Activated CD8-positive, alpha-beta memory T cell treated with anti-CD3 and anti-CD28 coated beads for 4 hours (primary cell): Measurements from ENCODE around the gene NXPE3.

Source experiments
- DNase-seq, 2 donors: peaks; one replicate each; pipeline ENCODE4 v3.0.0-alpha.2; 2020; ENCODE audit warnings: low read depth in 2 of 2

Gene NXPE3

DNA sequence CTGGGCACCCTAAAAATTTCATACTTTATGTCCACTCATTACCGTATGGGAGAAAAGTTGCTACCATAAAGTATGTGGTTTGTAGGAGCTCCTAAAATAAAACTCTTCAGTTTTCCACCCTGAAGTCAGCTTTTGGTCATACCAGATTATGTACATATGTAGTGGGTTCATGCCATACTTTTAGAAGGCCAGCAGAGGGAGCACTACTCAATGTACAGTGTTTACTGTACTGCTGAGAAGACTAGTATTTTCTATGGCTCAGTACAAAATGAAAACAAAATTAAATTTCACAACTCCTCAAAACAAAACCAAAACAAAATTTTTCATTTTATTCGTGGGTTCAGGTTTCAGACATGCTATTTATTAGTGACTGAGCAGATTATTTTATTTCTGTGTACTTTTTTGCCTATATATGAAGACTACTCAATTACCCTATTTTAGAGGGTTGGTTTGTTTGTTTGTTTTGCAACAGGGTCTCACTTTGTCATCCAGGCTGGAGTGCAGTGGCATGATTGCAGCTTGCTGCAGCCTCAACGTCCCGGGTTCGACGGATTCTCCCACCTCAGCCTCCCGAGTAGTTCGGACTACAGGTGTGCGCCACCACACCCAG is 24.3 kb downstream of the NXPE3 start:
- DNase-seq = peak in 1 of 2 donors; percentile 45

DNA sequence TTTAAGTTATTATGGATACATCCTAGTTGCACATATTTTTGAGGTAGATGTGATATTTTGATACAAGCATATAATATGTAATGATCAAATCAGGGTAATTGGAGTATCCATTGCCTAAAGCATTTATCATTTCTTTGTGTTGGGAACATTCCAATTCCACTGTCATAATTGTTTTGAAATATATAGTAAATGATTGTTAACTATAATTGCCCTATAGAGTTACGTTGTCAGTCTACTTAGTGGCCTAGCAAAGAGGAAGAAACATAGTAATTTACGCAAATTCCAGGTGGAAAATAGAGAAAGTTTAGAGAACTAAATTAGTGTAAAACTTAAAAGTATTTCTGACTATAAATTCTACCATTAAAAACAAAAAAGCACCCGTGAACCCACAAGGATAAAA is 24.9 kb downstream of the NXPE3 start:
- no peak for DNase-seq

DNA sequence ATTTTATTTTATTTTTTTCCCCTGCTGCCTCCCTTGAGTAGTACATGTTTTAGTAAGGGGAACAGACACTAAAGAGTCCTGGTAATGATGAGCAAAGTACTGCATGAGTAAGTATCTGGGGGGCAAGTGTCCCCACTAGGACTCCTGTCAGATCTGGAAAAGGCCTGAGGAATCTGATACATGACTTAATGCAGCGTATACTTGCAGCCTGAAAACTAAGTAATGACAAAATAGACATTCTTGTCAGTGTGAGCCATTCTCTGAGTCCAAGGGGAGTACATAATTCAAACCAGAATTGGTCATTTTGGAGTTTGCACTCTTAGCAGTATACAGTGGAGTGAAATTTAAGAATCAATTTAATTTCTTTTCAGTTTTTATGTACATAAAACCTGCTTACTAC is 27.5 kb downstream of the NXPE3 start:
- no peak for DNase-seq

DNA sequence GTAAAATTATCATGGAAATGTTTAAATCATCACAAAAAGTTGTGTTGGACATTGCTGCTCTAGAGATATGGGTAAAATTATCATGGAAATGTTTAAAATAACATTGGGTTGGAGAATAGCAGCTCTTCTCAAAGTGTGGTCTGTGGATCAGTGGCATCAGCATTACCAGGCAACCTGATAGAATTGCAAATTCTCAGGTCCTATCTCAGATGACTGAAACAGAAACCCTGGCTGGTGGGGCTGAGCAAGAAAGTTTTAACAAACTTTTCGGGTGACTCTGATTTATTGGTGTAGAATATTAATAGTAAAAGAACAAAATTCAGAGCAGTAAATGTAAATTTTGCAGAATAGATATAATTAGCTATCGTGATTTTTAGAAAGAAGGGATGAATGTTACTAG is 28.9 kb downstream of the NXPE3 start:
- DNase-seq = no peak

DNA sequence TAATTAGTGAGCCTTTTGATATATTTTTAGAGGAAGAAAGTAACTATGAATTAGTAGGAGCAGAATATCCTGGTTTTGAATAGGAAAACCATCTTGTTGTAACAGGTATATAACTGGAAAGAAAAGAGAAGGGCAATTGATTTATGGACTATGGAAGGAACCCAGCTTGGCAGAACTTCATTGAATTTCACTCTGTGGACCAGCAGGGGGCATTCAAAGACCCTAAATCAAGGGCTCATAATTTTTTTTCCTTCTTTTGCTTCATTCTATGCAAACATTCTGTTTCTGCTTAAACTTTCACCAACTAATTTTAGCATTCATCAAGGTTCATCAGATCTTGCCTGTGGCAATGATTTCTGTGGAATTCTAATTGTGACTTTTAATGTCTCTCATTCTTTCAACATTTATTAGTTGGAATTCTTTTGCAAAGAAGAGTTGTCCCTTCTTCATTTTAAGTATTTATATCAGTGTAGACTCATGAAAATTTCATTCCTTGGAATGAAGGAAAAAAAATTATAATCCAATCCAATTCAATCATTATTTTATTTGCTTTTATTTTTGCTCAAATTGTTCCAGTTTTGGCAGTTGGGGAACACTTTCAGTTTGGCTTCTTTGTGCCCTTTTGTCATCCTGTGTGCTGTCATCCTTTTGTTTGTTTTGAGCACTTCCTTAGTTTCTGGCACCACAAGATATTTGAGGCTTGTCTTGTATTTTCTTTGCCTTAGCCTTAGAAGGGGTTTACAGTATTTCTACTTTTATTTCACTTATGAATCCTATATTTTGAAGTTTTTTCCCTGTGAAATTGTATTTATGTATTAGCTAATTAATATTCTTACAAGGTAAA is 30.4 kb downstream of the NXPE3 start:
- DNase-seq = no peak

DNA sequence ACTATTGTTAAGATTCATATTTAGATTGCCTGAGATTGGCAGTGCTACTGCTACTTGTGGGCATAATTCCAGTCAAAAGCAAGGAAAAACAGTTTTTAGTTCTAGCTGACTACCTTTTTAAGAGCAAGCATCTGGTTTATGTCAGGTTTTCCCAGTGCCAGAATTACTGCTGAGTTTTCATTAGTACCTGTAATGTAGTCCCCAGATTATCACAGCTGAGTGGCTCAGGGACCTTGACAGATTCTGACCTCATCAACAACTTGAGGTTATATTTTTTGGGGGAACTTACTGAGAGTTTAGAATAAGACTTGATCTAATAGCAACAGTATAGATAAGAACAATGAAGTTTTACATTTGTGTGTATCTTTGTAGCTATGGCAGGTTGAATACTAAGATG is 31.0 kb downstream of the NXPE3 start:
- DNase-seq = no peak

DNA sequence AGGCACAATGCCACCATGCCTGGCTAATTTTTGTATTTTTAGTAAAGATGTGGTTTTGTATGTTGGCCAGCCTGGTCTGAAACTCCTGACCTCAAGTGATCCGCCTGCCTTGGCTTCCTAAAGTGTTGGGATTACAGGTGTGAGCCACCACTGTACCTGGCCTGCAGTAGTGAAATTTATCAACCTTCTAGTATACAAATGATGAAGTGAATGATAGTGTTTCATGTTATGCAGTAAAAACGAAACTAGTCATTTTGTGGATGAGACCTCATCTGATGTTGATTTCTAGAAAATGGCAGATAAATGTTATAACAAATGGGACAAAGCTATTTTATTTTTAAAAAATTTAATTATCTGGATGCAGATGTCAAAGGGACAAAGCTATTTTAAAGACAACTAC is 32.9 kb downstream of the NXPE3 start:
- no peak for DNase-seq

DNA sequence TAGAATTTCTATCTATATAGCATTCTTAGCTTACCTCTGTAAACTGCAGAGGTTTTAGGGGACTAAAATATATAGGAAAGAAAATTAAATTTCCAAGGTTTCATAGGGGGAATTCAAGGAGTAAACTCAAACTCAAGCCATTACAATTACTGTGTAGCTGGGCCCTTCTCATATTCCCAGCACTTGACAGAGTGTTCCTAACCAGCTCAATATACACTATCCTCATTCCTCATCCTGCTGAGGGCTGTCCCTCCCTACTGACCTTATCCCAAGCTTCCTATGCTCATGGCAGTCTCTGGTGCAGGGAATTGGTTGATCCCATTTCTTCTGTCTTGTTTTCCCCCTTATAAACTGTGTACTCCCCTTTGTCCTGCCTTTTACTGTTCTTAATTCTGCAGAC is 33.9 kb downstream of the NXPE3 start:
- no peak for DNase-seq

DNA sequence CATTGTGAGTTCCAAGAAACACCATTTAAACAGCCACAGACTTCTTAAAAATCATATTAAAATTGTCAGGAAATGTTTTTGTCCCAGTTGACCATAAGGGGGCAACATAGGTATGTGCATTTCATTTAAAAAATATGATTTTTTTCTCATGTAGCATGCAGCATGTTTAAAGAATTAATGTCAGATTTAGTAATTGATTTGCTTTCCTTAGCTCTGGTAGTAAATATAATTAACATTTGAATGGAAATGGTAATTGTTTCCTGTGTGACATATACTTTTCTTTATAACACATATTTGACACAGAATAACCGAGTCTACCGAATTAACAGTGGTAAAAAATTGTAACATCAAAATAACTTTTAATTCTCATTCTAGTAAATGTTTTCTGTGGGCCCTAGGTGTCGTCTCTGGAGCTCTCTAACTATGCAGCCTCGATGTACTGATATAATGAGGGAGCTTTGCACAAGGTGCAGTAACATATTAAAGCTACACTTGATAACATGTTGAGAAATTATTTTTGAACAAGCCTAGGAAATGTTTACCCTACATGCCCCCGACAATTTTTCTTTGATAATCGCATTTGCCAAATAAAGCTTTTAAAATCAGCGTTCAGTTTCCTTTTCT is 34.9 kb downstream of the NXPE3 start:
- no peak for DNase-seq

DNA sequence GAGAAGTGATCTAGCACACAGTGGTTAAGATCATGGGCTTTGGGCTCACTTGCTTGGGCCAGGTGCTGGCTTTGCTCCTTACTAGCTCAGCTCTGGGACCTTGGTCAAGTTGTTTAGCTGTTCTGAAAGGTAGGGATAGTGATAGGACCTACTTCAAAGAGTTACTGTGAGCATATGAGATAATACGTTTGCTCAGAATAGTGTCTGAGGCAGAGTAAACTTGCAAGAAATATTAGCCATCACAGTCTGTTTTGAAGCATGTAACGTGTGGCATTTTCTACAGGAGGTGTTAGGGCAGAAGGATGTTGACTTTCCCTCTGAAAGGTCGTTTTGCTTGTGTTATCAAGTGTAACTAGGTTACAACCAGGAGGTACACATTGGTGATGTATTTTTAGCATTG is 35.8 kb downstream of the NXPE3 start:
- no peak for DNase-seq

DNA sequence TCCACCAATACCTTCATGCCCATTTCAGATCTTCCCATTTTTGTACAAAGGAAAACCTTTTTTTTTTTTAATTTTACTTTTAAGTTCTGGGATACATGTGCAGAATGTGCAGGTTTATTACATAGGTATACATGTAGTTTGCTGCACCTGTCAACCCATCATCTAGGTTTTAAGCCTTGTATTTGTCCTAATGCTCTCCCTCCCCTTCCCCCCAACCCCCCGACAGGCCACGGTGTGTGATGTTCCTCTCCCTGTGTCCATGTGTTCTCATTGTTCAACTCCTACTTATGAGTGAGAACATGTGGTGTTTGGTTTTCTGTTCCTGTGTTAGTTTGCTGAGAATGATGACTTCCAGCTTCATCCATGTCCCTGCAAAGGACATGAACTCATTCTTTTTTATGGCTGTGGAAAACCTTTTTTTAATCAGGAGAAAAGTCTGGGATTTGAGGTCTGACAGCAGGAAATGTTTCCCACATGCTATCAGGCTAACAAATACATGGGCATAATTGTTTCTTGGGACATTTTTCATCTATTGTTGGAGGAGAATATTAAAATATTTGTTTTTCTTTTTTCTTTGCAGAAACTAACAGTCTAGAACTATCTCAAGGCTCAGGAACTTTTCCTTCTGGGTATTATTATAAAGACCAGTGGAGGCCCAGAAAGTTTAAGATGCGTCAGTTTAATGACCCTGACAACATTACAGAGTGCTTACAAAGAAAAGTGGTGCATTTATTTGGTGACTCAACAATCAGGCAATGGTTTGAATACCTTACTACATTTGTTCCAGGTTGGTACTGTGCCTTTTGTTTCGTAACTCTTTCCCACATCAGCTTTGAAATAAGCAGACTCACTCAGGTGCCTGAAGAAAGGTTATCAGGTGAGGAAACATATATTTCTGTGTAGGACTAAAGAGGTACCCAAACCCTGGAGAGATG is 37.5 kb downstream of the NXPE3 start:
- DNase-seq = no peak

DNA sequence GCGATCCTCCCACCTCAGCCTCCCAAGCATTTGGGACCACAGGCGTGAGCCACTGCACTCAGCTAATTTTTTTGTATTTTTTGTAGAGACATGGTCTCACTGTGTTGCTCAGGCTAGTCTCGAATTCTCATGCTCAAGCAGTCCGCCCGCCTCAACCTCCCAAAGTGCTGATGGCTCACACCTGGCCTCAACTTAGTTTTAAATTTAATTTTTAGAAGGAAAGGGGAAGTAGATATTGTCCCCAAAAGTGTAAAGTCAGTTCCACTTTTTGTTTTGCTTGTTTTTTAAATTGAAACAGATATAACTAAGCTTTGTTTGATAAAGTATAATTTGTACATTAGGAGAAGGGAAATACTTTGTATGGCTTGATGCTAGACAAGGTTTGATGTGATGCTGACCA is 39.0 kb downstream of the NXPE3 start:
- no peak for DNase-seq

DNA sequence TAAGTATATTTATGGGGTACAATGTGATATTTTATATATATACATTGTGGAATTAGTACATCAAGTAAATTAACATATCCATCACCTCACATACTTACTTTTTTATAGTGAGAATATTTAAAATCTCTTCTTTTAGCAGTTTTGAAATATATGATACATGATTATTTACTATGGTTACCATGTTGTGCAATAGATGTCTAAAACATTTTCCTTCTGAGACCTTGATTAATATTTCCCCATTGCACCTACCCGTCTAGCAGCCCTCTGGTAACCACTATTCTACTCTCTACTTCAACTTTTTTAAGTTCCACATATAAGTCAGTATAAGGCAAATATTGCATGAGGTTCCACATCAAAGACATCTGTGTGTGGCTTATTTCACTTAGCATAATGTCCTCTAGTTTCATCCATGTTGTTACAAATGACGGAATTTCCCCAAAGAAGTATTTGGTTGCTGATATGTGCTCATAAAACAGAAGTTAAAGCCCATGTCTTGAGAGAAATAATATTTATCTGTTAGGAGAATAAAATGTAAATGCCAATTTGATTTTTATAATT is 40.7 kb downstream of the NXPE3 start:
- no peak for DNase-seq

DNA sequence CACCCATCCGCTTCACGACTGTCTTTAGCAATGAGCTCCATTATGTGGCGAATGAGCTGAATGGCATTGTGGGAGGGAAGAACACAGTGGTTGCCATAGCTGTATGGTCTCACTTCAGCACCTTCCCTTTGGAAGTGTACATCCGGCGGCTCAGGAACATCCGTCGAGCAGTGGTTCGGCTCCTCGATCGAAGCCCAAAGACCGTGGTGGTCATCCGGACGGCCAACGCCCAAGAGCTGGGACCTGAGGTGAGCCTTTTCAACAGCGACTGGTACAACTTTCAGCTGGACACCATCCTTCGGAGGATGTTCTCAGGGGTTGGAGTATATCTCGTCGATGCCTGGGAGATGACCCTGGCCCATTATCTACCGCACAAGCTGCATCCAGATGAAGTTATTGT is 42.5 kb downstream of the NXPE3 start:
- no peak for DNase-seq

DNA sequence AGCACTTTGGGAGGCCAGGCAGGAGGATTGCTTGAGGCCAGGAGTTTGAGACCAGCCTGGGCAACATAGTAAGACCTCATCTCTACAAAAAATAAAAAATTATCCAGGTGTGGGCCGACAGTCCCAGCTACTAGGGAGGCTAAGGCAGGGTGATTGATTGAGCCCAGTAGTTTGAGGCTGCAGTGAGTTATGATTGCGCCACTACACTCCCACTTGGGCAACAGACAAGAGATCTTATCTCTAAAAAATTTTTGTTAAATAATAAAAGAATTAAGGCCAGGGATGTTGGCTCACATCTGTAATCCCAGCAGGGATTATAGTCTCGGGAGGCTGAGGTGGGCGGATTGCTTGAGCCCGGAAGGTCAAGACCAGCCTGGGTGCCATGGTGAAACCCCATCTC is 44.5 kb downstream of the NXPE3 start:
- no peak for DNase-seq

DNA sequence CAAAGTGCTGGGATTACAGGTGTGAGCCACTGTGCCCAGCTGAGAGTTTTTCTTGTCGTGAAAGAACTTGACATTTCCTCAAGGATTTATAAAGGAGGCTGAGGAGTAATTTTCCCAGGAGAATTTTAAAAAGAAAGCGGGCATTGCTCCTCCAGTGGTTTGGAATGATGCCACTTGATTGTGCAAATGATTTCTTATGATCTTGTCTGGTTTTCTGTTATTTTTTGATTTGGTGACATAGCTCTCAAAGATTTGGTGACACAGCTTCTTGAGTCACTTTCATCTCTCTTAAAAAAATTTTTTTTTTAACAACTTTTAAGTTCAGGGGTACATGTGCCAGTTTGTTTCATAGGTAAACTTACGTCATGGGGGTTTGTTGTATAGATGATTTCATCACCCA is 45.7 kb downstream of the NXPE3 start:
- DNase-seq = no peak

DNA sequence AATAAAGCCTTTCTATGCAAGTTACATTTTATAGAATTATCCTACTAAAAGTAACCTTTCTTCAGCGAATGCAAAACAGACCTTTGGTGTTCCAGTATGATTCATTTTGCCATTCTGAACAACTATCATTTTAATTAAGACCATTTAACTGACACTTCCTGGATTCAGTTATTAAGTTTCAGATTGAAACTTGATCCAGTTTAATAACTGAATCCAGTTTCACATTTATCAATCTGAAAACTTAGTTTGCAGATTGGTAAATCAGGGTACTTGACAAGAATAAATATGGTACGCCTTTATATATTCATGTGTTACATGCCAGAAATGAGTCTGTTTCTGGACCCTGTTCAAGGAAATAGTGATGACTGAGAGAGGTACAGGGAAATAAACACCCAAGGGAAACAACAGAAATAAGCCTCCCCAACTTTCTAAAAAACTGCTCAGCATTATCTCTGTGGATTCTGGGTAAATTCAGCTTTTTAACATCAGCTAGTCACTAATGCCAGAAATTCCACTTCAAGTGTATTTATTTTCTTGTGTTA is 47.0 kb downstream of the NXPE3 start:
- DNase-seq = no peak

DNA sequence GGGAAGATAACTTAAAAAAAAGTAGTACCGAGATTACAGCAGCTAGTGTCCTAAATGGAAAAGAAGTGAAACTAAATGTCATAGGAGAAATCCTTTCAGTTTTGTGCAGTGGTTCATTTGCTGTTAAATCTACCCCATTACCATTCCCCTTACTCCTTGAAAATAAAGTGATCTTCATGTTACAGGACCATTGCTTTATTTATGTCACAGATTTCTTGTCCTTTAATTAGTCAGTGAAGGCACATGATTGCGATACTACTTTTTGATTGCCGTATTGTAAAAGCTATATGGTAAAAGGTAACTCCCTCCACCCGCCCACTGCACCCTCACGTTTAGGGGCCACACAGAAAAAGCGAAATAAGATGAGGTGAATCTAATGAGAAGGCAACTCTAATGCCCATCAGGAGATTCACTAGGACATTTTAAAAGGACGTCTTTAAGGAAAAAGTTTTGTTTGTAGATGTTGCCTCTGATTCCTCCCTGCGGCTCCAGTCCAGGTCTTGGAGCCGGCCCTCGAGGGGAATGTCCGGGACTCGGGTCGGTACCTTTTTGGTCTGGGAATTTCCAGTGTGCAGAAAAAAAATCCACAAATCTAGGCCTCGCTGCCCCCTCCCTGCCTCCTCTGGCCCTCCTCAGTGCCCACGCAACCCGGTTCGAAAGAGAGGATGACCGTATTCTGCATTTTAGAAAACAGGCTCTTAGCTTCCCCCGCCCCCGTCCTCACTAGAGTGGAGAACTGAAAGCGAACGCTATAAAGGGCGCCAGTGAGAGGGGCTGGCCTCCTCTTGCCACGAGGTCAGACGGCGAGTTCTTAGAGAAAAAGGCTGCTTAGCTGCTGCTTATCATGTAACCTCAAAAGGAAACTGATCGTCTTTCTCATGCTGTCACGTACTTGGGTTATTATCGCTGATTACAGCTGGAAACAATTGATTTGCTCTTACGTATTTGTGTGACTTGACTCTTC is 48.5 kb downstream of the NXPE3 start:
- DNase-seq = peak; percentile 76 to 79

DNA sequence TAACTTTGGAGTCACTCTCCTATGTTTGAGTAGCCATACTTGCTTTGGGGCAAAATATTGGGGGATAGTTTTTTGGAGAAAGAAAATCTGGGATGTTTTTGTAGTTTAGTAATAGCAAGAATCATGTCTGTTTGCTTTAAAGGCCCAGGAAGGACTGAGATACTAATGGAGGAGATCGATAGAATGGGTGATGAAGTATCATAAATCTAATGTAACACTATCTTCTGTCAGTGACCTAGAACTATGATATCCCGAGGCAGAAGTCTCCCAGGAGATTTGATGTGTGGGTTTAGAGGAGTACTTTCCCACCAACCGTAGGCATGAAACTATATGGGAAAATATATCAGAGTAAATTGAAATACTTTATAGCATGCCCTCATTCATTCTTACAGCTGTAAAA is 49.3 kb downstream of the NXPE3 start:
- DNase-seq = no peak
